Heart right ventricle (tissue), 16 donors: Measurements from ENCODE around the gene HBS1L. TPM values are rescaled to one million over a fixed set of nuclear protein-coding genes. Genes with fewer than 3 reads are reported as not detected.

Experiments used
- ATAC-seq, 8 donors: fragments of 200-7000 bp; cut with Tn5 transposase; one replicate each; pipeline ENCODE4 v1.9.1; 2020; ENCODE audit warnings: mild to moderate bottlenecking in 8 of 8, moderate library complexity in 8 of 8, moderate number of reproducible peaks in 1 of 8
- DNase-seq, 2 donors: peaks; one replicate each; pipeline ENCODE4 v3.0.0-alpha.2; 2020
- H3K27ac ChIP-seq, 10 donors: fragments of 200-600 bp; sonication (generic) in 2 of 10; one replicate each; pipeline versions ENCODE4 v1.5.0 to v1.8.0; 2020 to 2022; ENCODE audit warnings: mild to moderate bottlenecking in 3 of 10
- H3K27me3 ChIP-seq, 7 donors: fragments of 200-600 bp; one replicate each; pipeline ENCODE4 v1.8.0; 2021 to 2022; ENCODE audit warnings: mild to moderate bottlenecking in 2 of 7
- H3K36me3 ChIP-seq, 9 donors: fragments of 200-600 bp; sonication (generic) in 1 of 9; one replicate each; pipeline versions ENCODE4 v1.5.0 to v1.8.0; 2020 to 2022; ENCODE audit warnings: mild to moderate bottlenecking in 2 of 9
- H3K4me1 ChIP-seq, 9 donors: fragments of 200-600 bp; sonication (generic) in 1 of 9; one replicate each; pipeline versions ENCODE4 v1.5.0 to v1.8.0; 2020 to 2022; ENCODE audit warnings: mild to moderate bottlenecking in 4 of 9
- H3K4me3 ChIP-seq, 10 donors: fragments of 200-600 bp; sonication (generic) in 2 of 10; one replicate each; pipeline versions ENCODE4 v1.5.0 to v1.8.0; 2020 to 2022; ENCODE audit warnings: mild to moderate bottlenecking in 7 of 10, moderate library complexity in 2 of 10
- H3K9me3 ChIP-seq, 11 donors: fragments of 200-600 bp in 10 of 11; sonication (generic) in 2 of 11; one replicate each; pipeline versions ENCODE4 v1.5.0 to v1.8.0; 2013 to 2022; ENCODE audit warnings: mild to moderate bottlenecking in 2 of 11, control low read depth in 1 of 11, moderate library complexity in 1 of 11
- WGBS, 2 donors: extraction: QIAGEN DNeasy Blood & Tissue Kit; methylation state at CpG; one replicate each; pipeline ENCODE4 v1.1.7; 2013; ENCODE audit warnings: inconsistent platforms in 1 of 2; 5-methylcytosine and 5-hydroxymethylcytosine counted together
- intact Hi-C, 10 donors: fragments of 100-400 bp; cut with DNase I; formaldehyde crosslinking; loops; one replicate each; pipeline versions ENCODE4 v1.11.1 to v1.14.2; 2022
- long read RNA-seq, 3 donors: library from polyadenylated mRNA; unstranded; transcript quantifications; one replicate each; pipeline ENCODE4 v2.0.0, GENCODE V29; 2020 to 2021
- polyA plus RNA-seq, 2 donors: library from polyadenylated mRNA; stranded (reverse); fragments of 200-250 nt; gene quantifications; one replicate each; pipeline ENCODE4 v1.2.3, GENCODE V29; 2013
- total RNA-seq, 10 donors: library from RNA; stranded (reverse); fragmentation: NEBNext Ultra II Directional in 3 of 10; extraction: Animal tissue kit (Norgen Biotek cat#: 25700) in 3 of 10; gene quantifications; one replicate each; pipeline versions ENCODE4 v1.2.1 to v1.2.4, GENCODE V29; 2021 to 2023
- TF ChIP-seq, protein P1 (sequence below), 9 donors: fragments of 200-600 bp; sonication (generic) in 2 of 9; IDR thresholded peaks; one replicate each; pipeline versions ENCODE4 v1.5.0 to v1.8.0; 2021 to 2022; ENCODE audit warnings: antibody characterized with exemption in 9 of 9, mild to moderate bottlenecking in 5 of 9, moderate library complexity in 1 of 9
- donor health status: Arrhythmogenic right ventricular cardiomyopathy.
- donor health status: ischemic (EF 13 %, LVEDD 7.1; RV severe dilation, severe dysfunction).
- donor health status: healthy with polysubstance abuse.
- donor health status: DM: no; HTN: yes; CAD: no.
- donor health status: DM: no; HTN: no; CAD: no.
- donor health status: ischemic (EF 25% LVEDD 6.9; RV normal size, moderate dysfunction).
- donor health status: ischemic (EF 25% LVEDD 5.7; RV mildly dilated, moderate dysfunction).
- donor health status: healthy.
- donor health status: DM: yes; HTN: yes; CAD: no.
- donor health status: Ischemic cardiomyopathy.
- donor health status: ischemic (EF 35%, LVEDD 5.7; RV mildly dilated, moderate dysfunction).
- donor health status: nonischemic (EF 11% LVEDD 7.7; RV severe dilation, severe dysfunction).
- donor health status: DM: yes; HTN: yes; CAD: no.
- donor health status: PGD.
- donor health status: ischemic (EF 29% LVEDD 5.4; RV normal size, mild dysfunction).
- donor health status: nonischemic (EF 23%, LVEDD 6.1; RV moderate dilation, normal function).

The HBS1L gene
- total RNA-seq, result 10 to 100 TPM; 83.8 to 100.0 (median 91.6) TPM
- 10 to 100 TPM; 20.8 to 32.9 TPM for polyA plus RNA-seq
- long read RNA-seq, donor 1, full-length matches to known transcripts, result 169 of 195 reads
- long read RNA-seq, donor 1, partial matches to known transcripts, result 5 of 195 reads
- long read RNA-seq, donor 1, other reads (novel, unspliced or antisense), result 21 of 195 reads
- long read RNA-seq, donor 2, full-length matches to known transcripts, result 206 of 234 reads
- long read RNA-seq, donor 2, partial matches to known transcripts, result 9 of 234 reads
- long read RNA-seq, donor 2, other reads (novel, unspliced or antisense), result 19 of 234 reads
- long read RNA-seq, donor 3, full-length matches to known transcripts, result 566 of 644 reads
- long read RNA-seq, donor 3, partial matches to known transcripts, result 17 of 644 reads
- long read RNA-seq, donor 3, other reads (novel, unspliced or antisense), result 61 of 644 reads

DNA sequence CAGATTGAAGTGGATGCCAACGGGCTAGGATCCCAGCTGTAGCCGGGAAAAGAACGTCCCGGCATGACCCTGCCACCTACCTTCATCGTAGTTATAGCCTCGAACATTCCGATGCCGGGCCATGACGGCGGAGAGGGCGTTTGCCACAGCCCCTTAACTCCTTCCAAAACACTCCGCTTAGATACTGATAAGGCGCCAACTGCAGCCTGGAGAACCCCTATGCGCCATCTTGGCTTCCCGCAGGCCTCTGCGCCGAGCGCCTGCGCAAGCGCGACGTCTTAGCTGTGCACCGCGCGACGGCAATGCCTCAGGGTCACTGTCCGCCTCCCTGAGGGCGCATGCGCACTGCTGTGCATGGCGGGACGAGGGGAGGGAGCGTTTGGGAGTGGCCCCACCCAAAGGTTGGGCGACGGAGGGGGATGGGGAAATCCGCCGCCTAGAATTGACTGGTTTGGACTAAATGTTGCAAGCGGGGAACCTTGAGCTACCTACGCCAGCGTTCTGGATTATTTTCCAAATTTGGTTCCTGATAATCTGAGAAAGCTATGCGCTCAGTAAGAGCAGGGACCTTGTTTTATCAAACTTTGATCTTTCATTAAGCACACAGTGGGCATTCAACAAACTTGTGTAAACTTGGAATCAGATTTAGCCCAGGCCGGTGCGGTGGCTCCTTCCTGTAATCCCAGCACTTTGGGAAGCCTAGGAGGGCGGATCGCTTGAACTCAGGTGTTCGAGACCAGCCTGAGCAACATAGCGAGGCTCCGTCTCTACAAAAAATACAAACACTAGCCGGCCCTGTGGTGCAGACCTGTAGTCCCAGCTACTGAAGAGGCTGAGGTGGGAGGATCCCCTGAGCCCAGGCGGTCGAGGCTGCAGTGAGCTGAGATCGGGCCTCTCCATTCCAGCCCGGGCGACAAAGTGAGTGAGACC lies at the start of gene HBS1L:
Gene HBS1L, minus strand, starts transcription at position 254 of the 930 bp plus-strand sequence. Its CDS starts 131 bp downstream, at position 123.
- no peaks in the 10 kb centered on the region for H3K9me3 ChIP-seq
- peaks cover 0 to 37% (median 27%) of the 10 kb centered on the region in 9 donors for H3K4me1 ChIP-seq
- TF ChIP-seq, protein P1, sequence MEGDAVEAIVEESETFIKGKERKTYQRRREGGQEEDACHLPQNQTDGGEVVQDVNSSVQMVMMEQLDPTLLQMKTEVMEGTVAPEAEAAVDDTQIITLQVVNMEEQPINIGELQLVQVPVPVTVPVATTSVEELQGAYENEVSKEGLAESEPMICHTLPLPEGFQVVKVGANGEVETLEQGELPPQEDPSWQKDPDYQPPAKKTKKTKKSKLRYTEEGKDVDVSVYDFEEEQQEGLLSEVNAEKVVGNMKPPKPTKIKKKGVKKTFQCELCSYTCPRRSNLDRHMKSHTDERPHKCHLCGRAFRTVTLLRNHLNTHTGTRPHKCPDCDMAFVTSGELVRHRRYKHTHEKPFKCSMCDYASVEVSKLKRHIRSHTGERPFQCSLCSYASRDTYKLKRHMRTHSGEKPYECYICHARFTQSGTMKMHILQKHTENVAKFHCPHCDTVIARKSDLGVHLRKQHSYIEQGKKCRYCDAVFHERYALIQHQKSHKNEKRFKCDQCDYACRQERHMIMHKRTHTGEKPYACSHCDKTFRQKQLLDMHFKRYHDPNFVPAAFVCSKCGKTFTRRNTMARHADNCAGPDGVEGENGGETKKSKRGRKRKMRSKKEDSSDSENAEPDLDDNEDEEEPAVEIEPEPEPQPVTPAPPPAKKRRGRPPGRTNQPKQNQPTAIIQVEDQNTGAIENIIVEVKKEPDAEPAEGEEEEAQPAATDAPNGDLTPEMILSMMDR (IDR thresholded peaks at IDR 0.05), result no peak
- intact Hi-C loops, result no loop called here
- H3K4me3 ChIP-seq, result peak within 1 kb of the TSS; percentile 62 to 87 (median 78)
- no peaks in the 10 kb centered on the region for H3K27me3 ChIP-seq
- peak within 1 kb of the TSS; percentile 59 to 91 (median 84) for H3K27ac ChIP-seq
- 10 to 13% methylated on average over 53 of the region's 53 CpGs for WGBS, 2 donors
- DNase-seq (peak; percentile 94 to 98), ATAC-seq (peak; percentile 100)
- peaks cover 0 to 14% (median under 1%) of the 10 kb centered on the region in 9 donors for H3K36me3 ChIP-seq

DNA sequence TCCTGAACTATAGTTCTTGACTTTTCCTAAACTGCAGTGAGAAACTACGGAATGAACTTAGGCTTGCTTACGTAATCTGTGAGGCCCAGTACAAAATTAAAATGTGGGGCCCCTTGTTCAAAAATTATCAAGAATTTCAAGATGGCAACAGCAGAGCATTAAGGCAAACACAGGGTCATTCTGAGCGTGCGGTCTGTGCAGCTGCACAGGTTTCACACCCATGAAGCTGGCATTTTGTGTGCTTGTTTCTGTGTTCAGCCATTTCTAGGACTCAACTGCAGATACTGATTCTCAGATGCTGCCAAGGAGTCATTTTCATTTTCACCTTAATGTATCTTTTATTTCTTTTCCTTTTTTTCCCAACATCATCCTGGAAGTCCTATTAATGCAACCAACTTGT lies 49.6 kb upstream of the HBS1L start:
- H3K4me3 ChIP-seq, result no peak overlapping the region
- intact Hi-C loops, result no loop called here
- TF ChIP-seq, protein P1 (IDR thresholded peaks at IDR 0.05), result no peak
- ATAC-seq (no peak), DNase-seq (no peak)
- H3K27ac ChIP-seq, result no peak overlapping the region
- H3K36me3 ChIP-seq, result no peaks in the 10 kb centered on the region
- H3K9me3 ChIP-seq, result no peaks in the 10 kb centered on the region
- WGBS, 2 donors, result 85 to 94% methylated on average over 4 of the region's 4 CpGs
- H3K4me1 ChIP-seq, result no peaks in the 10 kb centered on the region
- H3K27me3 ChIP-seq, result peaks cover 0 to 10% (median 0%) of the 10 kb centered on the region in 7 donors

DNA sequence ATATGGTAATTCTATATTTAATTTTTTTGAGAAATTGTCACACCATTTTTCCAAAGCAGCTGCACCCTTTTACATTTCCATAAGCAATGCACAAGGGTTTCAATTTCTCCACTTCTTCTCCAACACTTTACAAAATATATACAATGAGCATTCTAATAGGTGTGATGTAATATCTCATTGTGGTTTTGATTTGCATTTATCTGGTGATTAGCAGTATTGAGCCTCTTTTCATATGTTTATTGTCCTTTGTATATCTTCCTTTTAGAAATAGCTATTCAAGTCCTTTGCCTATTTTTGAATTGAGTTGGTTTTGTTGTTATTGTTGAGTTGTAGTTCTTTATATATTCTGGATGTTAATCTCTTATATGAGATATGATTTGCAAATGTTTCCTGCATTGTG lies 47.6 kb upstream of the HBS1L start:
- no peak for ATAC-seq
- no peak overlapping the region for H3K27ac ChIP-seq
- intact Hi-C loops, result no loop called here
- no peak overlapping the region for H3K4me3 ChIP-seq
- no peak for DNase-seq
- no peaks in the 10 kb centered on the region for H3K9me3 ChIP-seq
- H3K4me1 ChIP-seq, result no peaks in the 10 kb centered on the region
- H3K36me3 ChIP-seq, result no peaks in the 10 kb centered on the region
- peaks cover 0 to 9% (median 0%) of the 10 kb centered on the region in 7 donors for H3K27me3 ChIP-seq
- TF ChIP-seq, protein P1 (IDR thresholded peaks at IDR 0.05), result no peak

DNA sequence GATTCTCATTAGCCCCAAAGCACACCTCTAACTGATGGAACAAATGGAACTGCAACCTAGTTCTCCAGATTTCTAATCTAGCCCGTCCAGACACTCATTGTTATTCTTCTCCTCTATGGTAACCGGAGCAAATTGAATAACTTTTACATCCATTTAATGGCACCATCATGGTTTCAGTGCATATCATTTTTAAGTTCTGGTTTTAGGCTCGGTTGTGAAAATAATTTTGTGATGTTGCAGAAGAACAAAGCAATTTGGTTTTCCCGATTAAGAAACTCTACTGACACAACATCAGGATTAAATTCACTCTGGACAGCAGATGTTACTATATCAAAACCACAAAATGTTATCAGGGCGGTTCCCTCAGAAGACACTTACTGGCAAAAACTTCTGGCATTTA lies 42.5 kb upstream of the HBS1L start:
- TF ChIP-seq, protein P1 (IDR thresholded peaks at IDR 0.05), result no peak
- 67 to 69% methylated on average over 5 of the region's 5 CpGs for WGBS, 2 donors
- H3K27ac ChIP-seq, result no peak overlapping the region
- ATAC-seq (no peak), DNase-seq (no peak)
- H3K9me3 ChIP-seq, result no peaks in the 10 kb centered on the region
- intact Hi-C loops, result loop anchor here in 1 of 10 donors (5.0 kb wide), 1 partner anchor 1935 kb away; no protein-coding TSS in a partner anchor
- H3K27me3 ChIP-seq, result peaks cover 0 to 6% (median 0%) of the 10 kb centered on the region in 7 donors
- no peaks in the 10 kb centered on the region for H3K4me1 ChIP-seq
- no peak overlapping the region for H3K4me3 ChIP-seq
- H3K36me3 ChIP-seq, result no peaks in the 10 kb centered on the region
